Hematopoietic multipotent progenitor cell treated with erythropoietin and hydrocortisone succinate and interleukin-3 and kit ligand, for 4 days (in vitro differentiated cells): ENCODE measurements around the gene DKKL1.

Experiments used
- DNase-seq: peaks from one replicate; pipeline ENCODE4 v3.0.0-alpha.2; 2015

DKKL1 gene

DNA sequence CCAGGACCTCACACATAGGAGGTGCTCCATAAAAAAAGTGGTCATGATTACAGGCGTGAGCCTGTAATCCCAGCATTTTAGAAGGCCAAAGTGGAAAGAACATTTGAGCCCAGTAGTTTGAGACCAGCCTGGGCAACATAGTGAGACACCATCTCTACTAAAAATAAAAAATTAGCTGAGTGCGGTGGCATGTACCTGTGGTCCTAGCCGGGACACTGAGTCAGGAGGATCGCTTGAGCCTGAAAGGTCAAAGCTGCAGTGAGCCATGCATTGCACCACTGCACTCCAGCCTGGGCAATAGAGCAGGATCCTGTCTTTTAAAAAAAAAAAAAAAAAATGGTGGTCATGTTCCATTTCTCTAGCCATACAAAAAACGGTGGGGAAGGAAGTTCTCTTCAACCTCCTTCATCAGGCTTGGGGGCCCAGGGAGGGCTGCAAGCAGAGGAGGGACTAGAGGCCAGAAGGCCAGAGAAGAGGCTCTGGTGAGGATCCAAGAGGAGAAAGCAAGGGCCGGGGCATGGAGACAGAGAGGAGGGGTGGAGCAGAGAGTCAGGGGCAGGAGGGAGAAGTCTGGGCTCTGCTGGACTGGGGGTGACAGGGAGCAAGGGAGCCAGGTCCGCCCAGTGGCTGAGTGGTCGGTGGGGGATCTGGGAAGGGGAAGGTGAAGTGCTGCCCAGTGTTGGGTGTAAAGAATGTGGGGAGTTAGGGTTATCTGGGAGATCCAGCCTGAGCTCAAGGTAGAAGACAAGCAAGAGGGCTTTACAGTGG, 33.2 kb downstream of the DKKL1 start:
- no peak for DNase-seq

- no peak for DNase-seq
Measured at GRCh38 chr19:49398001-49398615, 34.4 kb downstream of the DKKL1 start.

DNA sequence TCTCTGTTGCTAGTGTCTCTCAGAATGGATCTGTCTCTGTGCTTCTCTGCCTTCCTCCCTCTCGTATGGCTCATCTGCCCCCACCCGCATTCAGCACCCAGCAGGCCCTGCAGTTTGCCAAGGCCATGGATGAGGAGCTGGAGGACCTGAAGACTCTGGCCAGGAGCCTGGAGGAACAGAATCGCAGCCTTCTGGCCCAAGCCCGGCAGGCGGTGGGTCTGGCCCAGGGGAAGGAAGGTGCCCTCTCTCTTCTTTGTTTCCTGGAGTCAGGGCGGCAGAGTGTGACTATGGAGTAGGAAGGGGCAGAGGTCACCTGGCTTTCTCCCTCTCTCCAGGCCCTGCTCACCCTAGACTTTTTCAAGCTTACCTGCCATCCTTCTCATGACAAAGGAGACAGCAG, 35.3 kb downstream of the DKKL1 start:
- no peak for DNase-seq

GRCh38 chr19:49400029-49400428, 36.4 kb downstream of the DKKL1 start:
- DNase-seq: no peak

DNA sequence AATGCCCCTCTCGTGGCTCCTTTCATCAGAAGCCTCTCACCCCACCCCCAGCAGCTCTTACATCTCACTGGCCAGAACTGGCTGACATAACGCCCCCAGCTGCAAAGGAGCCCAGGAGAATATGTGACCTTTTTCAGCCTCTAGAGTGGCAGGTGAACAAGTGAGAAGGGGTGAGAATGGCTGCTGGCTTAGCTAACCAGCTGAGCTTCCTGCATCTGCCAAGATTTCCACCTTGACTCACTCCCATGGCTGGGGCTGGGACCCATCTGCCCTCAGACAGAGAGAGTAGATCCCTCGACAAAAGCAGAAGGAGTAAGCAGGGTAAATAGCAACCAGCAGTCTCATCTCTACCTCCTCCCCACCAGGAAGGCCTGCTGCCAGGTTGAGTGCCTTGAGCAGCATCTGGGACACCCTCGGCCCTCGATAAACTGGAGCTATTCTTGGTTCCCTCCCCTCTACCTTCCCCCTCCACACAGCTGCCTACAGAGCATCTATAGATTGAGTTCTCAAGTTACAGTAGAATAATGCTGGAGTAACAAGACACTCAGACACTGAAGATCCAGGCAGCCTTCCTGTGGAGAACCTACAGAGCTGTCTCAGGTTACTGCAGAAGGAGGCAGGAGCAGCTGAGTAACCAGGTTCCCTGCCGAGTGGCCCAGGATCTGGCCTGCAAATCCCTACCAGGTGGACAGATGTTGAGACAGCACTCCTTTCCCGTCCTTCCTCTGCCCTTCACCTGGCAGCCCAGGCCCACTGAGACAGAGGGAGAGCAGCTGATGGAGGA, 39.9 kb downstream of the DKKL1 start:
- no peak for DNase-seq

DNA sequence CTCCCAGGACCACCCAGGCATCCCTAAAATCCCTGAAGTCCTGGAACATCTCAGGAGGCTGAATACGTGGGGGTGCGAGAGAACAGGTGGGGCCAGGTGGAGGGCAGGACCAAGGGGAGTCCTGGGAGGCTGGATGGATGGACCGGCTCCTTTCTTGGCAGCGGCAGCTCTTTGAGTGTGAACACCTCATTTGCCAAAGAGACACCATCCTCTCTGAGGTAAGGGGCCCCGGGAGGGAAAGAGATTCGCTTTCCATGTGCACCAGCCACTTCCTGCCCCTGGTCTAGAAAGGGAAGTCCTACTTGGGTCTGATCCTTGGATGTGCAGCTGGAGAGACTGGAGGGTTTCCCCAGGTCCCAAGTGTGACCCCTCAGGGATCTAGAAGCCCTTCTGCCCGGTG, 43.4 kb downstream of the DKKL1 start:
- DNase-seq: no peak

GRCh38 chr19:49407482-49408015, 43.9 kb downstream of the DKKL1 start:
- DNase-seq: no peak

GRCh38 chr19:49408816-49409440, 45.3 kb downstream of the DKKL1 start:
- DNase-seq: no peak

- peak; percentile 74 for DNase-seq
Measured at GRCh38 chr19:49409441-49410029, 45.9 kb downstream of the DKKL1 start.

DNA sequence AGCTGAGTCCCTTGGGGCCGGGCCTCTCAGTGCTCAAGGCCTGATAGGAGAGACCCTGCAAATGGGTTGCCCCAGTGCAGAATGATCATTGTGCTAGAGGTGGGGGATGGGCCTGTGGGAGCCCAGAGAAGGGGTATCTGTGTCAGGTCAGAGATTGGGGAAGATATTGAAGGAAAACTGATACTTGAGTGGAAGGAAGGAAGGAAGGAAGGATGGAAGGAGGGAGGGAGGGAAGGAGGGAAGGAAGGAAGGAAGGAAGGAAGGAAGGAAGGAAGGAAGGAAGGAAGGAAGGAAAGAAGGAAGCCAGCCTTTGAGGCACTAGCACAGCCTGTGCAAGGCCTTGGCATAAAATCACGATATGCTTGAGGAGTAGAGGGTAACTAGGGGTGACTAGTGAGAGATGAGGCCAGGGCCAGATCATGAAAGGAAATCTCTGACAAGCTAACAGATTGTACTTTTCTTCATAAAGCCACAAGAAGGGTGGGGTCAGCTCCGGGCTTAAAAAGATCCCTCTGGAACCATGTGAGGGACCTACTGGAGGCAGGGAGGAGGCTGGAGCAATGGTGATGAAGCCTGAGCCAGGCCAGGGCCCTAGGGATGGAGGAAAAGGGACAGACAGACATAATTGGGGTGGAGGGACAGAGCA, 48.1 kb downstream of the DKKL1 start:
- no peak for DNase-seq

DNA sequence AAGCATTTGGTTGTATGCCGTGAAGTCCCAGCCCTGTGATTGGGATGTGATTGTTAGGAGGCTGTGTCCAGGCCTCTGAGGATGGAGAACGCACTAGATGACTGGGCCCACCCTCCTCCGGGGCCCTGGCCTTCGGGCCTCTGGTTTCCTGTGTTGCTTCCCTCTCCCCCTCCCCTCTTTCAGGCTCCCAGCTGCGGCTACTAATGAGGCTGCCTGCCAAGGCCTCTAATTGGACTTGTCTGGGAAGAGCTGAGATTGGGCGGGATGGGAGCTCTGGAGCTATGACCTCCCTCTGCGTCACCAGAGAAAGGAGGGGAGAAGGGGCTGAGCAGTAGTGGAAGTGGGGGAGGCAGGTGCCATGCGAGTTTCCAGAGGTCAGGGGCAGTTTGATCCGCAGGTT, 49.7 kb downstream of the DKKL1 start:
- no peak for DNase-seq

DNA sequence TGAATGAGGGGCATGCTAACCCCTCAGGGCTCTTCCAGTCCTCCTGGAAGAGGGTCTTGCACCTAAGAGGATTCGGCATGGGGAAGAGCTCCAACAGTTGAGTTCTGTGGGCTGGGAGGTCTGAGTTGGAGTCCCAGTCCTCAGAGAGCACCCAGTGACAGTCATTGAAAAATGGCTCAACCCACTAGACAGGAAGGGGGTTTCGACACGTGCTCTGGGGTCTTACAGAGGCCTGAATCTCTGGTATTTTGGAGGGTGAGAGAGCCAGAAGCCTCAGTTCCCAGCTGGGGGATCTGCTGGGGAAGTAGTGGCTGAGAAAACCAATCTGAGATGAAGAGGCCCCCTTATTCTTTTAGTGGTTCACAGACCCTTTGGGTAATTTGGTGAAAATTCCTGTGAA, 50.6 kb downstream of the DKKL1 start:
- no peak for DNase-seq

DNA sequence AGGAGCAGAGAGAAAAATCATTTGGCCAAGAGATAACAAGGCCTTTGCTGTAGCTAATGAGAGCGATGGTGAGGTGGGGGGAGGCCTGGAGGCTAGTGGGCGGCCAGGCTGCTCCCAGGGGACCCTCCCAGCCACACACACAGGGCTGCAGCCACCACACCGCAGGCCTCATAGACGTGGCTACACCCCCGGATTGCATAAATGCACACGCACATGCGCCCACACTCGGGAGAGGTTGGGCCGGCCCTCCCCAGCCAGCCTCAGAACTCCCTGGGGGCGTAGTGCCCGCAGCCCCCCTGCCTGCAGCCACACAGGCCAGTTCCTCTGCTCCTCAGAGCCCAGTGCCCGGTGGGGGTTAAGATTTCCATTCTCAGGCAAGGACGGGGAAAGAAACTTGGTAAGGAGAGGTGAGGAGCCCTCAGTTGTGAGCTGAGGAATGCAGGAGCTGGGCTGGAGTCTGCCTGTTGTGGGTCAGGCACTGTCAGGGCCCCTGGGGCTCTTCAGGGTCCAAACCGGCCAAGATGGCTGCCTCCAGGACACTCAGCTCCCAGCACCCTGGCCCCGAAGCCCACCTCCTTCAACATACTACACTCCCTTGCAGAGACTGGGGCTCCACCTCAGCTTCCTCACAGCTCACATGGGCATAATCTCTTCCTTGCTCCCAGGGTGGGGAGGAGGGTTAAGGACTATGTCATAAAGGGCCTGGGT, 51.6 kb downstream of the DKKL1 start:
- DNase-seq: no peak

DNA sequence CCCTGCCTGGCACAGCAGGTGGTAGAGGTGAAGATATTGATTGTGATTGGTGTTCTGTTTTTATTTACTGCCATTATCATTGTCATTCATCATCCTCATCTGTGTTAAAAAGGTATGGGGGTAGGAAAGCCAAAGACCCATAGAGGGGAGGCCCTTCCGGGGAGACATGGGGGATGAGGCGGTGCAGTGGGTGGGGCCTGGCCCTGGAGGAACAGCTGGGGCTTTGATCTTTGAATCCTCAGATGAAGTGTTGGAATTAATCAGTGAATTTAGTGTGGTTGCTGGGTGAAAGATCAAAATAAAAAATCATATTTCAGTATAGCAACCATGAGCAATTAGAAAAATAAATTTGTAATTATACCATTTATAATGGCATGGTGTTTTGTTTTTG, 52.1 kb downstream of the DKKL1 start:
- DNase-seq: no peak

DNA sequence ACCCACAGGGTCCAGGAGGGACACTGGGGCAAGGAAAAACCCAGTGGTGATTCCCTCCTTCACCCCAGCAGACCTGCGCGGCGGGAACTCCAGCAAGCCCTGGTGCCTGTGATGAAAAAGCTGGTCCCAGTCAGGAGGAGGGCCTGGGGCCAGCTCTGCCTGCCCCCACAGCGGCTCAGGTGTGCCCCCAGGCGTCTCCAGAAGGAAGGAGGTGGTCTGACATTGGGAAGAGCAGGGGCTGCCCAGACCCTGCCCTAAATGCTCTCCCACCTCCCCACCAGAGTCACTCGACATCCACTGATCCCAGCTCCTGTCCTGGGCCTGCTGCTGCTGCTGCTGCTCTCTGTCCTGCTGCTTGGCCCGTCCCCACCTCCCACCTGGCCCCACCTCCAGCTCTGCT, 53.4 kb downstream of the DKKL1 start:
- no peak for DNase-seq

GRCh38 chr19:49418511-49418910, 54.8 kb downstream of the DKKL1 start:
- no peak for DNase-seq

GRCh38 chr19:49419173-49419572, 55.5 kb downstream of the DKKL1 start:
- no peak for DNase-seq

DNA sequence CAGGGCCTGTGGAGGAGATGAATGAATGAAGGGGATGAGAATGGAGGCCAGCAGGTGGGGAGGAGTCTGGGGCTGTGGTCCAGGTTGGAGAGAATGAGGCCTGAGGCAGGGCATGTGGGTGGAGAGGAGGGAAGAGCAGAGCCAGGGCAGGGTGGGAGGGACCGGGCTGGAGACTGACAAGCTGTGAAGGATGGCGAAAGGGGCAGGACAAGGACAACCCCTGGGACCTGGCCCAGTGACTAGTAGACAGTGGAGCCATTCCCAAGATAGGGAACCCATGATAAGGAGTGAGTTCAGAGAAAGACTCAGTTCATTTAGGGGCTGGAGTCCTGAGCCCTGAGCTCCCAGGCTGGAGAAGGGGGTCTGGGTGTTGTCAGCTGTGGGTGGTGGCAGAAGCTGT, 56.5 kb downstream of the DKKL1 start:
- DNase-seq: no peak

DNA sequence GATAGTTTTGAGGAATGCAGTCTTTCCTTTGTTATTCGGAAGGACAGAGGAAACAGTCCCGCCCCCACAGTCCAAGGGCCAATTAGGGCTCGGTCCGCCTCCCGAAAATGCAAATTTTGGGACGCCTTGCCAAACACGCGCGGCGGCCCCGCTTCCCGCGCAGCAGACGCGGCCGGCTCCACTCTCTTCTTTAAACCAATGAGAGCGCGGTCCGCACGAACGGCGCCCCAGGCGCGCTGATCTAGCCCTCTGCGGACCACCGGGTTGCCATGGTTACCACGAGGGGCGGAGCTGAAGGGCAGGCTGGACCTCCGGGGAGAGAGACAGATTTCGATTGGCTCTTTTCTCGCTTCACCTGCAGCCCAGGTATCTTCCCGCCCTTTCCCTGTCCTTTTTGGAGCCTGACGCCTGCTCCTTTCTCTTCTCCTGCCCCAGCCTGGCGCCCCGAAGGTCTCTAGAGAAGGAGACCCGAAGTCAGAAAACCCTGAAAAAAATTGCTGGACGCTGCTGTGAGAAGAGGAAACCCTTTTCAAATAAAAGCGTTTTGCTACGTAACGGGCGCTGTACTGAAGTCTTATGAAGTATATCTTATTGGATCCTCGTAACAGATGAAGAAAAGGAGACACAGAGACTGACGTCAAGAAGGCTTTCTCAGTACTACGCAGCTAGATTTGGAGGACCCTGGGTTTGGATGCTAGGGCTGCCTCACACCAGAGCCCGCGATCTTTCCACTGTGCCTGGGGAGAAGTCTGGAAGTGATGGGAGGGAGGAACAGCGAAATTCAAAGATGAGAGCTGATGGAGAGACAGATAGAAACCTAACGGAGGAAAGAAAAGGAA, 57.6 kb downstream of the DKKL1 start:
- DNase-seq: peak; percentile 83

DNA sequence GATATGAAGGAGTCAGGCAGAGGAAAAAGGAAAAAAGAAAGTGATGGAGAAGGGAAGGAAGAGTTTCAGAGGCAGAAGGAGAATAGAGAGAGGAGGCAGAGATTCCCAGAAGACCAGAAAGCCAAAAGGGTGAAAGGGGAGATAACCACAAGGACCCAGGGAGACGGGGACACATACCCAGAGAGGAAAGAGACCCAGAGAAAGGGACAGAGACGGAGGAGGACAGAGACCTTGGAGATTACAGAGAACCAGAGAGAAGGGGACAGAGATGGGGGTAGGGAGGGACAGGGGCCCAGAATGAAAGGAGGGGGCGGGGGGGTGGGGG, 58.2 kb downstream of the DKKL1 start:
- no peak for DNase-seq
